Fibroblast of the aortic adventitia (primary cell): Measurements from ENCODE around the gene TUBA3C. TPM values are rescaled to one million over a fixed set of nuclear protein-coding genes. Genes with fewer than 3 reads are reported as not detected.

ENCODE experiments used
- DNase-seq: peaks from one replicate; pipeline ENCODE4 v3.0.0-alpha.2; 2010; ENCODE audit warnings: low read depth
- H3K4me3 ChIP-seq: 2 replicates; pipeline ENCODE4 v1.5.1; 2011; ENCODE audit warnings: low read depth, mild to moderate bottlenecking, control low read depth, low read length, moderate library complexity
- CTCF ChIP-seq: IDR thresholded peaks from 2 replicates; pipeline ENCODE4 v1.5.1; 2011; ENCODE audit warnings: mild to moderate bottlenecking, low read length, control low read depth, inconsistent platforms; ENCODE audit not compliant: insufficient read depth
- total RNA-seq: library from RNA; depleted of rRNA; stranded (reverse); fragments of >200 nt; gene quantifications from 2 replicates; pipeline ENCODE4 v1.2.3, GENCODE V29; 2012; ENCODE audit warnings: low replicate concordance

Gene TUBA3C
- total RNA-seq, 1 donor: not detected

GRCh38 chr13:19172647-19173030 lies 9.0 kb downstream of the TUBA3C start:
- no peak overlapping the region for H3K4me3 ChIP-seq
- no peak for DNase-seq
- no peak for TF ChIP-seq CTCF

DNA sequence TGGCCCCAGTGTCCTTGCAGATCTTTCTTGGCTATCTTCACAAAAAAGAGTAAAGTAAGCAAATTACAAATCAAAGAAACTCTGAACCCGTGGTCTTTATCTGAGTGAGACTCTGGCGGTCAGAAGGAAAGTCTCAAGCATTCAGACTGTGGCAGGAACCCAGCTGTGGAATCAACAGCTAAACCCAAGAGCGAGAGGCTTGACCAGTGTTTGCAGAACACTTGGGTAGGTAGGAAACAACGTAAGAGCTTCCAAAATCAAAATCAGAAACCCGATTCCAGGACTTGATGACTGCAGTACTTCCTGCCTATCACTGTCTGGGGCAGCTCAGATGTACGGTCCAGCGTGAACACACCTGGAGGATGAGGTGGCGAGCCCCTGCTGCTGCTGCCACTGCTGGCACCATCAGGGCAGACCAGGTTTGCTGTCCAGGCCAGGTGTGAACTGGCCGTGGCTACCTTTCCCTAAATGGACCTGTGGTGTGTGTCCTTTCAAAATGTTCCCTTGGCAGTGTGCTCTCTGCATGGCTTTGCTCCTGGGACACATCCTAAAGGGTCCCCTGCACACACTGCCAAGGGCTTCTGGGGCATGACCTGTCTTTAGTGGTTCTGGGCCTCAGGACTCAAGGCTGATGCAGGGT lies 9.5 kb downstream of the TUBA3C start:
- no peak for TF ChIP-seq CTCF
- DNase-seq: no peak
- no peak overlapping the region for H3K4me3 ChIP-seq

DNA sequence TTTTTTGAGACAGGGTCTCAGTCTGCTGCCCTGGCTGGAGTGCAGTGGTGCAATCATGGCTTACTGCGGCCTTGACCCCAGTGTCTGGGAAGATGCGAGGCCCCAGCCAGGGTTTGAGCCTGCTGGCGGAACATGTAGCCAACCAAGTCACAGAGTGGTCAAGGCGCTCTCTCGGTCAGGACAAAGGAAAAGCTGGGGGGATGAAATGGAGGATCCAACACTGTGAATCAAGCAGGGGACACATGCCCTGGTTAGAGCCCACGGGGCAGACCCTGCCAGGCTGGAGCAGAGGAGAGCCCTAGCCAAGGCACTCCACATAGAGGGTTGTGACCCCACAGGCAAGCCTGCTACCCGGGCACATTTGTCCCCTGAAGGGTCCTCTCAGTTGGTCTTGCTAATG lies 10.1 kb downstream of the TUBA3C start:
- no peak overlapping the region for H3K4me3 ChIP-seq
- no peak for TF ChIP-seq CTCF
- DNase-seq: no peak

DNA sequence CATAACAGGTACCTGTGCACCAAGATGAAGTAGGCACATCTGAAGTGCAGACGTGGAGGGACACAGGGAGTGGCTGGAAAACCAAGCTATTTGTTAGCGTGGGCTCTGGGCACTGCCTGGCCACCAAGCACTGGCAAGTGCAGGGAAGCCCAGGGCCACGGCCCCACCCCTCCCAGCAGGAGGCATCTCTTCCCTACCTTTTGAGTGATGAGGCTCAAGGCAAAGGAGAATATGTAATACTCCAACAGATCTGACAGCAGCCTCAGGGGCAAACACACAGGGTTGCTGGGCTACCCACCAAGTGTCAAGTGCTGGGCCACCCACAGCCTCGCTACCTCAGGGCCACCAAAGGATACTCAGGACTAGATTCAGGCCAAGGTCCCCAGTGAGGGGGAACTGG lies 11.6 kb downstream of the TUBA3C start:
- H3K4me3 ChIP-seq: no peak overlapping the region
- TF ChIP-seq CTCF: no peak
- no peak for DNase-seq

DNA sequence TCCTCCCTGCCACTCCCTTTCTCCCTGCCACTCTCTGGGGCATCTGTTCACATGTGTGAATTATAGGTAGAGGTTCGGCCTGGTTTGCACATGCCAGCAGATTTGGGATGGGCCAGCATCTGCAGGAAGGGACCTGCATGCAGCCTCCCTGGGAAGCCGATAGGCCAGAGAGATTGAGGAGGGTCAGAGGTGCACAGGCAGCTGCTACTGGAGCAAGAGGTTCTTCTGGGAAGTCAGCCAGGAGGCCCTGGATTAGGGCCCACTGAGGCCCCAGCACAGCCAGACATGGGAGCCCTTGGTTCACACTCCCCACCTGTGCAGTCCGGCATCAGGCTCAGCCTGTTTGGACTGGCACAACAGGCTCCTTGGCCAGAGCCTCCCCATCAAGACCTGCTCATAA lies 12.1 kb downstream of the TUBA3C start:
- DNase-seq: no peak
- TF ChIP-seq CTCF: no peak
- no peak overlapping the region for H3K4me3 ChIP-seq

DNA sequence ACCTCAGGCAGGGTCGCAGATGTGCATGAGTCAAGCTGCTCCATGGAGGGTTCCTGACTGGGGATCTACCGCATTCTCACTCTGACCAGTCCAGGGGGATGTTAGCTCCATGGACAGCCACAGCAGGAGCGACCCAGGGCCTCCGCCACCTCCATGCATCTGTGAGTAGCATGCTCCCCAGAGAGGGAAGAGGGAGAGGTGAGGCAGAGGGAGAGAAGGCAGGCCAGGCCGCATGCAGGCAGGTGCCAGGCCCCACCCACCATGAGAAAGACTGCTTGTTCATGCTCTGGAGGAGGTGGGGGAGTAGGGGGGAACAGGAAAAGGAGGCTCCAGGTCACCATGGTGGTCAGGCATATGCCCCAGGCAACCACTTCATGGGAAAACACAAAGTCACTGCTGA lies 20.3 kb downstream of the TUBA3C start:
- H3K4me3 ChIP-seq: no peak overlapping the region
- TF ChIP-seq CTCF: no peak
- no peak for DNase-seq
